ENCODE data around the gene TSPAN18. TPM values are rescaled to one million over a fixed set of nuclear protein-coding genes. Genes with fewer than 3 reads are reported as not detected.

Gene TSPAN18
- total and polyA plus RNA-seq, 2 experiments from 2014 or later: 0.20 to 0.54 TPM

- Histone ChIP-seq H3K36me3 (ENCODE audit: low read depth) (no peaks in the 10 kb centered on the region), H3K4me3 (no peak overlapping the region), H3K9me3 (ENCODE audit: low read depth) (no peaks in the 10 kb centered on the region), H3K9ac (no peak overlapping the region), H3K4me1 (ENCODE audit: insufficient read depth) (no peaks in the 10 kb centered on the region), H4K20me1 (ENCODE audit: insufficient read depth) (no peaks in the 10 kb centered on the region), H3K4me2 (ENCODE audit: unreplicated experiment) (no peak overlapping the region), H3K27ac (no peak overlapping the region), H2AFZ (no peak overlapping the region), H3F3A (ENCODE audit: insufficient read depth) (no peaks in the 10 kb centered on the region), H3K27me3 (replicated peaks; ENCODE audit: insufficient read depth) (peaks cover 56% of the 10 kb centered on the region), H3K79me2 (ENCODE audit: insufficient read depth) (no peaks in the 10 kb centered on the region), H3K9me2 (ENCODE audit: insufficient read depth) (no peaks in the 10 kb centered on the region)
- in situ Hi-C loops (cut with MboI): no loop called here
- no peak for DNase-seq
- WGBS, 2 experiments (ENCODE audit: low coverage in 1 of 2, low lambda C conversion rate in 2 of 2, missing lambda C conversion rate in 2 of 2): 81 to 87% methylated on average over 5 of the region's 5 CpGs
- TF ChIP-seq EZH2phosphoT487 (IDR thresholded peaks at IDR 0.05; ENCODE audit: insufficient read depth, low read depth) (no peak), EZH2 (IDR thresholded peaks at IDR 0.05; ENCODE audit: insufficient read depth, poor library complexity, severe bottlenecking) (no peak)
Measured at GRCh38 chr11:44730775-44731174, 4.0 kb downstream of the TSPAN18 start.

- no peaks in the 10 kb centered on the region for H3F3A ChIP-seq (ENCODE audit: insufficient read depth)
- peaks cover 62% of the 10 kb centered on the region for H3K27me3 ChIP-seq (replicated peaks; ENCODE audit: insufficient read depth)
- H3K9me3 ChIP-seq (ENCODE audit: low read depth): no peaks in the 10 kb centered on the region
- no peak overlapping the region for H3K27ac ChIP-seq
- WGBS, 2 experiments (ENCODE audit: low coverage in 1 of 2, low lambda C conversion rate in 2 of 2, missing lambda C conversion rate in 2 of 2): 15 to 16% methylated on average over 12 of the region's 12 CpGs
- H2AFZ ChIP-seq: no peak overlapping the region
- H3K9ac ChIP-seq: no peak overlapping the region
- H3K36me3 ChIP-seq (ENCODE audit: low read depth): no peaks in the 10 kb centered on the region
- DNase-seq: no peak
- no peak for TF ChIP-seq EZH2phosphoT487 (IDR thresholded peaks at IDR 0.05; ENCODE audit: insufficient read depth, low read depth)
- TF ChIP-seq EZH2 (IDR thresholded peaks at IDR 0.05; ENCODE audit: insufficient read depth, poor library complexity, severe bottlenecking): no peak
- no peak overlapping the region for H3K4me2 ChIP-seq (ENCODE audit: unreplicated experiment)
- H3K79me2 ChIP-seq (ENCODE audit: insufficient read depth): no peaks in the 10 kb centered on the region
- no peaks in the 10 kb centered on the region for H3K9me2 ChIP-seq (ENCODE audit: insufficient read depth)
- in situ Hi-C loops (cut with MboI): no loop called here
- no peak overlapping the region for H3K4me3 ChIP-seq
- H4K20me1 ChIP-seq (ENCODE audit: insufficient read depth): no peaks in the 10 kb centered on the region
- H3K4me1 ChIP-seq (ENCODE audit: insufficient read depth): no peaks in the 10 kb centered on the region
Measured at GRCh38 chr11:44731685-44732430, 5.1 kb downstream of the TSPAN18 start.

- WGBS, 2 experiments (ENCODE audit: low coverage in 1 of 2, low lambda C conversion rate in 2 of 2, missing lambda C conversion rate in 2 of 2): 30 to 32% methylated on average over 5 of the region's 5 CpGs
- H3K9me2 ChIP-seq (ENCODE audit: insufficient read depth): no peaks in the 10 kb centered on the region
- no peaks in the 10 kb centered on the region for H3K36me3 ChIP-seq (ENCODE audit: low read depth)
- no peak overlapping the region for H3K27ac ChIP-seq
- H3K4me1 ChIP-seq (ENCODE audit: insufficient read depth): no peaks in the 10 kb centered on the region
- no peak overlapping the region for H3K9ac ChIP-seq
- peaks cover 64% of the 10 kb centered on the region for H3K27me3 ChIP-seq (replicated peaks; ENCODE audit: insufficient read depth)
- TF ChIP-seq EZH2 (IDR thresholded peaks at IDR 0.05; ENCODE audit: insufficient read depth, poor library complexity, severe bottlenecking) (no peak), EZH2phosphoT487 (IDR thresholded peaks at IDR 0.05; ENCODE audit: insufficient read depth, low read depth) (no peak)
- H3K4me2 ChIP-seq (ENCODE audit: unreplicated experiment): no peak overlapping the region
- no peak overlapping the region for H3K4me3 ChIP-seq
- in situ Hi-C loops (cut with MboI): no loop called here
- H3K9me3 ChIP-seq (ENCODE audit: low read depth): no peaks in the 10 kb centered on the region
- H3K79me2 ChIP-seq (ENCODE audit: insufficient read depth): no peaks in the 10 kb centered on the region
- no peaks in the 10 kb centered on the region for H3F3A ChIP-seq (ENCODE audit: insufficient read depth)
- H2AFZ ChIP-seq: no peak overlapping the region
- H4K20me1 ChIP-seq (ENCODE audit: insufficient read depth): no peaks in the 10 kb centered on the region
- no peak for DNase-seq
Measured at GRCh38 chr11:44732564-44732963, 5.8 kb downstream of the TSPAN18 start.

- H3K4me3 ChIP-seq: no peak overlapping the region
- 84 to 87% methylated on average over 2 of the region's 2 CpGs for WGBS, 2 experiments (ENCODE audit: low coverage in 1 of 2, low lambda C conversion rate in 2 of 2, missing lambda C conversion rate in 2 of 2)
- no peaks in the 10 kb centered on the region for H4K20me1 ChIP-seq (ENCODE audit: insufficient read depth)
- H3K9me2 ChIP-seq (ENCODE audit: insufficient read depth): no peaks in the 10 kb centered on the region
- H3K9me3 ChIP-seq (ENCODE audit: low read depth): no peaks in the 10 kb centered on the region
- no peaks in the 10 kb centered on the region for H3K79me2 ChIP-seq (ENCODE audit: insufficient read depth)
- H3K9ac ChIP-seq: no peak overlapping the region
- H3K4me2 ChIP-seq (ENCODE audit: unreplicated experiment): no peak overlapping the region
- H2AFZ ChIP-seq: no peak overlapping the region
- no peak overlapping the region for H3K27ac ChIP-seq
- TF ChIP-seq EZH2phosphoT487 (IDR thresholded peaks at IDR 0.05; ENCODE audit: insufficient read depth, low read depth) (no peak), EZH2 (IDR thresholded peaks at IDR 0.05; ENCODE audit: insufficient read depth, poor library complexity, severe bottlenecking) (no peak)
- DNase-seq: no peak
- no peaks in the 10 kb centered on the region for H3F3A ChIP-seq (ENCODE audit: insufficient read depth)
- peaks cover 74% of the 10 kb centered on the region for H3K27me3 ChIP-seq (replicated peaks; ENCODE audit: insufficient read depth)
- no peaks in the 10 kb centered on the region for H3K36me3 ChIP-seq (ENCODE audit: low read depth)
- no peaks in the 10 kb centered on the region for H3K4me1 ChIP-seq (ENCODE audit: insufficient read depth)
- in situ Hi-C loops (cut with MboI): no loop called here
Measured at GRCh38 chr11:44733877-44734276, 7.1 kb downstream of the TSPAN18 start.

Data from GM23248 (cell line).